ENCODE data around the gene UBAC1. TPM values are rescaled to one million over a fixed set of nuclear protein-coding genes. Genes with fewer than 3 reads are reported as not detected.

The UBAC1 gene
- total RNA-seq, 1 experiment from 2014 or later: 58.2 TPM

DNA sequence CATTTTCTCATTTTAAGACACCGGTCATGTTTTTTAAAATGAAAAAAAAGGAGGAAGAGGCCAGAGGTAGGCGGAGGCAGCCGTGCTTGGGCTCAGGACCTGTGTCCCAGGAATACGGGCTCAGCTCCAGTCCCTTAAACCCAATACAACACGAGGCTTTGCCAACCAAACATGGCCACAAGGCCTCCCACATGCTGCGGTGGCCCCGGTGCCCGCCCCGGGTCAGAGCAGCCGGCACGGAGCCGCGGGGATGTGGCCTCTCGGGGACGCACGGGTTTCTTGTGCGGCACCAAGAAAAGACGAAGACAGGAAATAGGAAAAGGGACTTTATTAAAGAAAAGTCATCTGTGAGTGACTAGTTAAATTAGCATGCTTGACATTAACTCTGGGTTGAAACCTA, 28.5 kb downstream of the UBAC1 start:
- ChIA-PET CTCF (no interaction called here), POLR2A (ENCODE audit: low non-redundant PET) (no interaction called here)
- H3K9me3 ChIP-seq (ENCODE audit: low read depth, low read length, poor library complexity, severe bottlenecking): no peaks in the 10 kb centered on the region
- no TSS peak for BruUV-seq (replicated peaks)
- H3K4me3 ChIP-seq (ENCODE audit: low read depth, low read length, poor library complexity, severe bottlenecking): no peak overlapping the region
- H3K27ac ChIP-seq (ENCODE audit: low read depth, low read length, poor library complexity, severe bottlenecking): no peak overlapping the region
- no peak for TF ChIP-seq EZH2 (IDR thresholded peaks at IDR 0.05; ENCODE audit: borderline replicate concordance, low read depth, low read length, poor library complexity, severe bottlenecking)
- TF ChIP-seq, protein P1, sequence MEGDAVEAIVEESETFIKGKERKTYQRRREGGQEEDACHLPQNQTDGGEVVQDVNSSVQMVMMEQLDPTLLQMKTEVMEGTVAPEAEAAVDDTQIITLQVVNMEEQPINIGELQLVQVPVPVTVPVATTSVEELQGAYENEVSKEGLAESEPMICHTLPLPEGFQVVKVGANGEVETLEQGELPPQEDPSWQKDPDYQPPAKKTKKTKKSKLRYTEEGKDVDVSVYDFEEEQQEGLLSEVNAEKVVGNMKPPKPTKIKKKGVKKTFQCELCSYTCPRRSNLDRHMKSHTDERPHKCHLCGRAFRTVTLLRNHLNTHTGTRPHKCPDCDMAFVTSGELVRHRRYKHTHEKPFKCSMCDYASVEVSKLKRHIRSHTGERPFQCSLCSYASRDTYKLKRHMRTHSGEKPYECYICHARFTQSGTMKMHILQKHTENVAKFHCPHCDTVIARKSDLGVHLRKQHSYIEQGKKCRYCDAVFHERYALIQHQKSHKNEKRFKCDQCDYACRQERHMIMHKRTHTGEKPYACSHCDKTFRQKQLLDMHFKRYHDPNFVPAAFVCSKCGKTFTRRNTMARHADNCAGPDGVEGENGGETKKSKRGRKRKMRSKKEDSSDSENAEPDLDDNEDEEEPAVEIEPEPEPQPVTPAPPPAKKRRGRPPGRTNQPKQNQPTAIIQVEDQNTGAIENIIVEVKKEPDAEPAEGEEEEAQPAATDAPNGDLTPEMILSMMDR (conservative IDR thresholded peaks at IDR 0.05; ENCODE audit: low read depth, low read length): no peak
- intact Hi-C loops (cut with micrococcal nuclease; ENCODE audit: unreplicated experiment): no loop called here
- DNase-seq (ENCODE audit: low spot score): no peak
- no peaks in the 10 kb centered on the region for H3K4me1 ChIP-seq (ENCODE audit: insufficient read depth, low read length, poor library complexity, severe bottlenecking)
- peaks cover 38% of the 10 kb centered on the region for H3K36me3 ChIP-seq (ENCODE audit: insufficient read depth, low read length, poor library complexity, severe bottlenecking)
- H3K27me3 ChIP-seq (replicated peaks; ENCODE audit: insufficient read depth, low read depth, low read length, poor library complexity): no peaks in the 10 kb centered on the region

DNA sequence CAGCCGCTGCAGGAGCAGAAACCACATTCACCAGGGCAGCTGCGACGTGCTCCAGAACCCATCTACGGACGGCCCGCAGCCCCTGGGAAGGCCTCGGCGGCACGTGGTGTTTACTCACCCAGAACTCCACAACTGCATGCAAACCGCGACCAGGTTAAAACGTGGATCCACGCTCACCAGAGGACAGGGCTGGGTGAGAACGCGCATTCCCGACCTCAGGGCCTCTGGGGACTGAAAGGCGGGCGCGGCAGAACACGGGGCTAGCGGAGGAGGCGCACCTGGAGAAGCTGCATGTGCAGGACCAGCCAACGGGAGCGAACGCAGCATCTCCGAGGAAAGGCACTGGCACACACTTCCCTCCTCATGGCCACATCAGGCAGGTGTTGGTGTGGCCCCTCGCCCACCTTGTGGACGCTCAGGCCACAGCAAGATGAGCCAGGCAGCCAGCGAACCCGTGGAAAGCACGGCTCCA, 29.8 kb downstream of the UBAC1 start:
- no peak overlapping the region for H3K4me3 ChIP-seq (ENCODE audit: low read depth, low read length, poor library complexity, severe bottlenecking)
- POLR2A ChIA-PET (ENCODE audit: low non-redundant PET): no interaction called here
- no peak for DNase-seq (ENCODE audit: low spot score)
- no peaks in the 10 kb centered on the region for H3K27me3 ChIP-seq (replicated peaks; ENCODE audit: insufficient read depth, low read depth, low read length, poor library complexity)
- H3K4me1 ChIP-seq (ENCODE audit: insufficient read depth, low read length, poor library complexity, severe bottlenecking): no peaks in the 10 kb centered on the region
- BruUV-seq (replicated peaks): no TSS peak
- peaks cover 28% of the 10 kb centered on the region for H3K36me3 ChIP-seq (ENCODE audit: insufficient read depth, low read length, poor library complexity, severe bottlenecking)
- no peak overlapping the region for H3K27ac ChIP-seq (ENCODE audit: low read depth, low read length, poor library complexity, severe bottlenecking)
- intact Hi-C loops (cut with micrococcal nuclease; ENCODE audit: unreplicated experiment): no loop called here
- CTCF ChIA-PET: no interaction called here
- no peaks in the 10 kb centered on the region for H3K9me3 ChIP-seq (ENCODE audit: low read depth, low read length, poor library complexity, severe bottlenecking)
- TF ChIP-seq EZH2 (IDR thresholded peaks at IDR 0.05; ENCODE audit: borderline replicate concordance, low read depth, low read length, poor library complexity, severe bottlenecking): no peak
- TF ChIP-seq, protein P1 (conservative IDR thresholded peaks at IDR 0.05; ENCODE audit: low read depth, low read length): no peak

DNA sequence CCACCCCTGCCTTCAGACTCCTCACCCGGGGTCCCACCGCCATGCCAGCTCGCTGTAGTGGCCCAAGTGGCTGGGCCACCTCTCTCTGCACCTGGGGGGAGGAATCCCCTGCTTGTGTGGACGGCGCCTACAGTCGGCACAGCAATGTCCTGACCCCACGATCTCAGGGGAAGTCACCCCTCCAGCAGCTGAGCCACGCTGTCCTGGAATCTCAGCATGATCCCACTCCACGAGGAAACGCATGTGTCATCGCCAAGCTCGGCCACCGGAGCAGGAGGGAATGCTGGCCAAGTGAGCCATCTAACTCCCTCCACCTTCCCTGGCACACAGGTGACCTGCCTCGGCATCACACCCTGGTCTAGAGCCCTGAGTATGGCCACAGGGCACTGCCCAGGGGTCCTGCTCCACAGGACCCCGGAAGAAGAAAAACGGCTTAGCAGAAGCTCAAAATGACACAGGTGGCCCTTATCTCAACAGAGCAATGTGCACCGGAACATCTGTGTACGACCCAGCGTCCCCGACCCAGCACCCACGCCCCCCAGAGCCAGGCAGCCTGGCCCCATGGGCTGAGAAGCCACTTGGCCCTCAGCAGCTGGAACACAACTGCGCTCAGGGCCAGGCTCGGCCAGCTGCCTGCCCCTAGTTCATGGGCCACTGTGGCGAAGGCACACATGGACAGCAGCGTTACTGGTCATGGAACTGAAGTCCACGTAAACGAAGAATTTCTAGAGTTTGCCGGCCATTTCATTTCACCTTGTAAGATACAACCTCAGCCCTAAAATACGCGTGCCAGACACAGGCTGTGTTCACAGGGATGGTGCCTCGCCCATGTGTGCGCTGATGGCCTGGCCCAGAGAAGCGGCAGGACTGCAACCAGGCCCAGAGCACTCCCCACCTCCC, 30.5 kb downstream of the UBAC1 start:
- Histone ChIP-seq H3K4me3 (ENCODE audit: low read depth, low read length, poor library complexity, severe bottlenecking) (no peak overlapping the region), H3K36me3 (ENCODE audit: insufficient read depth, low read length, poor library complexity, severe bottlenecking) (peaks cover 23% of the 10 kb centered on the region), H3K9me3 (ENCODE audit: low read depth, low read length, poor library complexity, severe bottlenecking) (no peaks in the 10 kb centered on the region), H3K27me3 (replicated peaks; ENCODE audit: insufficient read depth, low read depth, low read length, poor library complexity) (no peaks in the 10 kb centered on the region), H3K27ac (ENCODE audit: low read depth, low read length, poor library complexity, severe bottlenecking) (no peak overlapping the region), H3K4me1 (ENCODE audit: insufficient read depth, low read length, poor library complexity, severe bottlenecking) (no peaks in the 10 kb centered on the region)
- ChIA-PET CTCF (no interaction called here), POLR2A (ENCODE audit: low non-redundant PET) (no interaction called here)
- intact Hi-C loops (cut with micrococcal nuclease; ENCODE audit: unreplicated experiment): no loop called here
- TF ChIP-seq, protein P1 (conservative IDR thresholded peaks at IDR 0.05; ENCODE audit: low read depth, low read length): no peak
- no peak for TF ChIP-seq EZH2 (IDR thresholded peaks at IDR 0.05; ENCODE audit: borderline replicate concordance, low read depth, low read length, poor library complexity, severe bottlenecking)
- no peak for DNase-seq (ENCODE audit: low spot score)
- BruUV-seq (replicated peaks): no TSS peak
